Gastroesophageal sphincter (tissue), 4 donors: Measurements from ENCODE around the gene CAPZB. TPM values are rescaled to one million over a fixed set of nuclear protein-coding genes. Genes with fewer than 3 reads are reported as not detected.

Experiments
- ATAC-seq: fragments of 150-250 bp; one replicate; pipeline ENCODE4 v1.9.1; 2016; ENCODE audit warnings: mild to moderate bottlenecking, moderate library complexity
- H3K27ac ChIP-seq, 4 donors: fragments of 200-600 bp; sonication (generic) in 3 of 4; 1 replicate in 3 of 4; 2 replicates in 1 of 4; pipeline ENCODE4 v1.5.1; 2016 to 2019
- H3K27me3 ChIP-seq: fragments of 200-600 bp; sonication (generic); one replicate; pipeline ENCODE4 v1.5.1; 2019
- H3K36me3 ChIP-seq, 2 donors: fragments of 200-600 bp; sonication (generic); one replicate each; pipeline ENCODE4 v1.5.1; 2019; ENCODE audit warnings: control low read depth in 1 of 2
- H3K4me1 ChIP-seq, 3 donors: fragments of 200-600 bp; sonication (generic); 1 replicate in 2 of 3; 2 replicates in 1 of 3; pipeline ENCODE4 v1.5.1; 2016 to 2019; ENCODE audit warnings: control low read depth in 2 of 3
- H3K4me3 ChIP-seq, 2 donors: fragments of 200-600 bp; sonication (generic); one replicate each; pipeline ENCODE4 v1.5.1; 2019; ENCODE audit warnings: mild to moderate bottlenecking in 1 of 2, moderate library complexity in 1 of 2
- H3K9me3 ChIP-seq, 3 donors: fragments of 200-600 bp; sonication (generic); one replicate each; pipeline ENCODE4 v1.5.1; 2017 to 2019; ENCODE audit warnings: control low read depth in 2 of 3
- EP300 ChIP-seq: sonication (generic); formaldehyde crosslinking; IDR thresholded peaks from one replicate; pipeline ENCODE4 v1.6.1; 2017; ENCODE audit warnings: antibody characterized with exemption, mild to moderate bottlenecking
- POLR2A ChIP-seq, 2 donors: fragments of 450-650 bp; IDR thresholded peaks; one replicate each; pipeline ENCODE4 v1.6.1; 2017; ENCODE audit warnings: antibody characterized with exemption in 2 of 2, mild to moderate bottlenecking in 2 of 2, moderate library complexity in 1 of 2
- POLR2AphosphoS5 ChIP-seq: sonication (generic); formaldehyde crosslinking; IDR thresholded peaks from one replicate; pipeline ENCODE4 v1.6.1; 2017; ENCODE audit warnings: antibody characterized with exemption
- WGBS, 2 donors: methylation state at CpG; one replicate each; pipeline ENCODE4 v1.1.5; 2018; ENCODE audit warnings: low coverage in 1 of 2; 5-methylcytosine and 5-hydroxymethylcytosine counted together
- total RNA-seq, 4 donors: library from RNA; depleted of rRNA; stranded (reverse); fragments of >200 nt; gene quantifications; one replicate each; pipeline ENCODE4 v1.1.0, GENCODE V29; 2016
- TF ChIP-seq, protein P1 (sequence below), 4 experiments: fragments of 200-600 bp in 2 of 4; fragments of 450-650 bp in 2 of 4; sonication (generic) in 1 of 4; IDR thresholded peaks; one replicate each; pipeline ENCODE4 v1.5.1; 2017 to 2019; ENCODE audit warnings: antibody characterized with exemption in 4 of 4, mild to moderate bottlenecking in 2 of 4, moderate library complexity in 2 of 4

The CAPZB gene
- total RNA-seq, 4 donors from 2014 or later = 160 to 288 (median 184) TPM

DNA sequence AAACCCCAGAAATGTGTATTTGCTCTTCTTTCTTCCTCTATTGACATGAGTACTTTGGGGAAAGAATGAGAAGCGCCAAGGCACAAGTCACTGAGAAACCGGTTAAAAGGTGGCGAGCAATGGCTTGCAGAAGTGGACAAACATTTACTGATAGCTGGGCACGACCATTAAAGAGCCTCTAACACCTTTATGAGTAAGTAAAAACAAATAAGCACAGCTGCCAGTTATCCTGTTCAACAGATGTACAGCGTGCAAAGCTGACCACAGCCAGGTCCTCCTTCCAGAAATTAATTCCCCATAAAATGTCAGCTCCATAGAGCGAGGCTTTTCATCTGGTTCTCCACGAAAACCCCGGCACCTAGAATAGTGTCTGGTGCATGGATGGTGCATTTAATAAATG, 72.7 kb downstream of the CAPZB start:
- peaks cover 22 to 100% (median 56%) of the 10 kb centered on the region in 3 donors for H3K4me1 ChIP-seq
- no peaks in the 10 kb centered on the region for H3K27me3 ChIP-seq
- peak overlapping the region; percentile 86 to 93 (median 92) for H3K27ac ChIP-seq
- H3K4me3 ChIP-seq = no peak overlapping the region
- H3K9me3 ChIP-seq = no peaks in the 10 kb centered on the region
- H3K36me3 ChIP-seq = no peaks in the 10 kb centered on the region
- no peak for ATAC-seq
- TF ChIP-seq POLR2A (IDR thresholded peaks at IDR 0.05) = no peak
- TF ChIP-seq EP300 = no peak
- no peak for TF ChIP-seq POLR2AphosphoS5
- 71 to 78% methylated on average over 8 of the region's 8 CpGs for WGBS, 2 donors

DNA sequence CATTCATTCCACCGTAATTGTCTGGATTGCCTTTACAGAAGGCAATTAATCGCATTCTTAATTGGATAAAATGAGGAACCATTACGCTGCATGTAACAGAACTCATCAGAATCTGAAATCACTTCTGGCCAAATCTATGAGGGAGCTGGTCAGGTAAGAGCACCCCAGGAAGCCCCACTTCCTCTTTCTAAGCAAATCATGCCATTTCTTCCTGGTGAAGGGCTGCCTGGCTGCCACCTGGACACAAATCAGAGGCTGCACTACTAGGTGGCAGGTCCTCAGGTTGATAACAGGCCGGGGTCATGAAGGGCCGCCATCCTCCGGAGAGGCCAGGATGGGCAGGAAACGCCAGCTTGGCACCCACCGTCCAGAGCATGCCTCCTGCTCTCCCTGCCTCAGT, 73.7 kb downstream of the CAPZB start:
- Histone ChIP-seq H3K4me3 (no peak overlapping the region), H3K27me3 (no peaks in the 10 kb centered on the region), H3K36me3 (no peaks in the 10 kb centered on the region), H3K4me1 (peaks cover 22 to 100% (median 51%) of the 10 kb centered on the region in 3 donors), H3K27ac (peak overlapping the region; percentile 2 to 93 (median 92)), H3K9me3 (no peaks in the 10 kb centered on the region)
- 53 to 100% methylated on average over 2 to 5 of the region's 8 CpGs for WGBS, 2 donors
- ATAC-seq = no peak
- no peak for TF ChIP-seq POLR2A (IDR thresholded peaks at IDR 0.05)
- TF ChIP-seq, protein P1, sequence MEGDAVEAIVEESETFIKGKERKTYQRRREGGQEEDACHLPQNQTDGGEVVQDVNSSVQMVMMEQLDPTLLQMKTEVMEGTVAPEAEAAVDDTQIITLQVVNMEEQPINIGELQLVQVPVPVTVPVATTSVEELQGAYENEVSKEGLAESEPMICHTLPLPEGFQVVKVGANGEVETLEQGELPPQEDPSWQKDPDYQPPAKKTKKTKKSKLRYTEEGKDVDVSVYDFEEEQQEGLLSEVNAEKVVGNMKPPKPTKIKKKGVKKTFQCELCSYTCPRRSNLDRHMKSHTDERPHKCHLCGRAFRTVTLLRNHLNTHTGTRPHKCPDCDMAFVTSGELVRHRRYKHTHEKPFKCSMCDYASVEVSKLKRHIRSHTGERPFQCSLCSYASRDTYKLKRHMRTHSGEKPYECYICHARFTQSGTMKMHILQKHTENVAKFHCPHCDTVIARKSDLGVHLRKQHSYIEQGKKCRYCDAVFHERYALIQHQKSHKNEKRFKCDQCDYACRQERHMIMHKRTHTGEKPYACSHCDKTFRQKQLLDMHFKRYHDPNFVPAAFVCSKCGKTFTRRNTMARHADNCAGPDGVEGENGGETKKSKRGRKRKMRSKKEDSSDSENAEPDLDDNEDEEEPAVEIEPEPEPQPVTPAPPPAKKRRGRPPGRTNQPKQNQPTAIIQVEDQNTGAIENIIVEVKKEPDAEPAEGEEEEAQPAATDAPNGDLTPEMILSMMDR (IDR thresholded peaks at IDR 0.05) = no peak
- no peak for TF ChIP-seq POLR2AphosphoS5
- no peak for TF ChIP-seq EP300

DNA sequence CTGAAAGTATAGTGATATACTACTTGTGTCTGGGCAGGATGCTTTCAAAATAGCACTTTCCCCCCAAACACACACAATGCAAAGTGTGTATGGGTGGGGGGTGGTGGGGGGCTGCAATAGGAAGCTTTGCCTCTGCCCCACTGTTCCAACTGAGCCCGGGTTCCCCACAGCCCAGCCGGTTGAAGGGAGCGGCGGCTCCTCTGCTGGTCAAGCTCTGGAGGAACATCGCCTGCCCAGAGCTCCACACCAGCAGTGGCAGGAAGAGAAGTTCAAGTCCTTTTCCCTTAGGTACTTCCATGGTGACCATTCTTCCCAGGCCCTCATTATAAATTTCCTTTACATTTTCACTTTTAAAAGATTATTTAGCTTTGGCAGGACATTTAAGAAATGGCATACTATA, 74.9 kb downstream of the CAPZB start:
- Histone ChIP-seq H3K36me3 (no peaks in the 10 kb centered on the region), H3K4me3 (no peak overlapping the region), H3K27me3 (no peaks in the 10 kb centered on the region), H3K4me1 (peaks cover 22 to 100% (median 50%) of the 10 kb centered on the region in 3 donors), H3K27ac (peak overlapping the region in 3 of 4 donors; percentile 92 to 93 (median 93)), H3K9me3 (no peaks in the 10 kb centered on the region)
- no peak for ATAC-seq
- TF ChIP-seq POLR2A (IDR thresholded peaks at IDR 0.05) (no peak), EP300 (no peak), POLR2AphosphoS5 (no peak)
- TF ChIP-seq, protein P1 (IDR thresholded peaks at IDR 0.05) = no peak
- WGBS, 2 donors = no CpG with 5 or more reads among the region's 5 CpGs

DNA sequence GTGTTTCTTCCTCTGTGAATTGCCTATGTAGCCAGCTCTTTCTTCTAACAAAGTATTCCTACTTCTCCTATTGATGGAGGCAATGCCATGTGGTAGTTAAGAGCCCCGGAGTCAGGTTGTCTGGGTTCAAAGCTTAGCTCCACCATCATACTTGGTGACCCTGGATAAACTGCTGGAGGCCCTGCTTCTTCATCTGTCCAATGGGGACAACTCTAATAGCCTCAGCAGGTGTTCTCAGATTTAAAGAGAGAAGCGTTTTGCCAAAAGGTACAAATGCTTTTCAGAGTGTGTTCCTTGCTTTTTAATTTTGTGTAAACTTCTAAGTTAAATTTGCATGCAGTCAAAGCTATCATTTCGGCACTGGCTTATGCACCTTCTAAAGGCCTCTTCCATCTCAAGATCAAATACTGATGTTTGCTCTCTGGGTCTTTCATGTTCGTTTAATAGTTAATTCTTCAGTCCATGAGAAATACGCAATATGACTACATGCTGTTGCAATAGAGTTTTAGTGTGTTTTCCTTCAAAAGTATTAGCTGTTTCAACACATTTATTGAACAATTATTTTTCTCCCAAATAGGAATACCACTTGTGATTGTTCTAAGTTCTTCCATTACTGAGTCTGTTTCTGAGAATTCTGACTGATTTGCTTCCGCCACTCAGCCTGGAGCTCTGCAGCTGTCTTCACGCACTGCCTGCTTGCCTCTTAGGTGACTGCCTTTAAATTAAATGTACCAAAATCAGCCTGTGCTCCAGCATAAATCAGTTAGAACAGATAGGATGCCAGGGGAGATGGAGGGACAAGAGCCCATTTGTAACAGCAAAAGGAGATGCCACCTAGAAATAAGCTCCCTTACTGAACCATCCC, 75.6 kb downstream of the CAPZB start:
- Histone ChIP-seq H3K9me3 (no peaks in the 10 kb centered on the region), H3K4me1 (peaks cover 18 to 100% (median 48%) of the 10 kb centered on the region in 3 donors), H3K4me3 (no peak overlapping the region), H3K36me3 (no peaks in the 10 kb centered on the region), H3K27me3 (no peaks in the 10 kb centered on the region), H3K27ac (peak overlapping the region in 3 of 4 donors; percentile 92 to 93 (median 93))
- WGBS, 2 donors = 92 to 94% methylated on average over 6 to 7 of the region's 7 CpGs
- ATAC-seq = no peak
- TF ChIP-seq, protein P1 (IDR thresholded peaks at IDR 0.05) = no peak
- no peak for TF ChIP-seq EP300
- TF ChIP-seq POLR2A (IDR thresholded peaks at IDR 0.05) = no peak
- TF ChIP-seq POLR2AphosphoS5 = no peak

DNA sequence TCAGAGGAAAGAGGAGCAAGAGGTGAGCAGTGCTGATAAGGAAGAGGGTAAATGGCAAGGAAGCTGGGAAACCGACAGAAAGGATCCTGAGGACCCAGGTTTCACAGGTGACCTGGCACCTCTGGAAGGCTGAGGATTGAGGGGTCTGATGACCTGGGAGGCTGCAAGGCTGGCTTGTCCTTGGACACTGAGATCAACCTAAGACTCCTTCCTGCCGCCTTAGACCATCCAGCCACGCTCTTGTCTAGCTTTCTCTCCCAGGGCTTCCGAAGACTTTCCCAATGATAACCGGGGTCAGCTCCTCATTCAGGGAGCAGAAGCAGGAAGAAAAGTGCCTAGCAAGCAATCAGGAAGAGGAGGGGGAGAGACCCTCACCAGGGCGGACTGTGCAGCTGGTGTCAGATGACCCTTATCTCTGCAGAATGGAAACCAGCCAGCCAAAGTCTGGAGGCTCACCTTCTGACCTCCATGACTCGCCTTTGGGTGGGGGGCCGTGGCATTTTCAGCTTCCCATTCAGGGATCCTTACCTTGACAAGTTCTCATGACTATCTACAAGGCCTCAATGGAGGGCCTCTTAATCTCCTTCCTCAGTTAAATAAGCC, 77.7 kb downstream of the CAPZB start:
- Histone ChIP-seq H3K27ac (peak overlapping the region; percentile 4 to 93 (median 92)), H3K4me3 (no peak overlapping the region), H3K9me3 (no peaks in the 10 kb centered on the region), H3K27me3 (no peaks in the 10 kb centered on the region), H3K4me1 (peaks cover 17 to 100% (median 42%) of the 10 kb centered on the region in 3 donors), H3K36me3 (no peaks in the 10 kb centered on the region)
- ATAC-seq = no peak
- TF ChIP-seq POLR2AphosphoS5 (no peak), EP300 (no peak), POLR2A (IDR thresholded peaks at IDR 0.05) (no peak)
- TF ChIP-seq, protein P1 (IDR thresholded peaks at IDR 0.05) = no peak
- 75 to 76% methylated on average over 3 to 5 of the region's 8 CpGs for WGBS, 2 donors
